NCI-H345 (cell line): ENCODE measurements around the gene RAB1B.
"Not testable (repeated sequence)": the region's sequence is repeated elsewhere in the genome, so short reads cannot be mapped to it uniquely, and the experiment has no call there.

Source experiments
- DNase-seq: peaks from one replicate; lab custom pipeline; 2025; lab: John Stamatoyannopoulos, UW

RAB1B gene

GRCh38 chr11:66239998-66240780 lies 28.2 kb upstream of the RAB1B start:
- DNase-seq, result no peak

- DNase-seq, result no peak
Observed at GRCh38 chr11:66240781-66241136, 27.7 kb upstream of the RAB1B start.

GRCh38 chr11:66242095-66242765 lies 26.2 kb upstream of the RAB1B start:
- DNase-seq, result no peak

- no peak for DNase-seq
Observed at GRCh38 chr11:66243782-66244535, 24.5 kb upstream of the RAB1B start.

GRCh38 chr11:66247295-66247694 lies 21.1 kb upstream of the RAB1B start:
- DNase-seq, result no peak

GRCh38 chr11:66247801-66248200 lies 20.6 kb upstream of the RAB1B start:
- DNase-seq, result no peak

GRCh38 chr11:66248903-66249302 lies 19.5 kb upstream of the RAB1B start:
- DNase-seq, result no peak

- no peak for DNase-seq
Observed at GRCh38 chr11:66251809-66252208, 16.6 kb upstream of the RAB1B start.

GRCh38 chr11:66253081-66253480 lies 15.4 kb upstream of the RAB1B start:
- DNase-seq, result not testable (repeated sequence)

- no peak for DNase-seq
Observed at GRCh38 chr11:66258473-66258893, 10.0 kb upstream of the RAB1B start.

GRCh38 chr11:66259225-66259624 lies 9.2 kb upstream of the RAB1B start:
- no peak for DNase-seq

- no peak for DNase-seq
Observed at GRCh38 chr11:66259956-66260355, 8.5 kb upstream of the RAB1B start.

GRCh38 chr11:66261578-66261977 lies 6.9 kb upstream of the RAB1B start:
- DNase-seq, result no peak

GRCh38 chr11:66262191-66262590 lies 6.2 kb upstream of the RAB1B start:
- no peak for DNase-seq

GRCh38 chr11:66262696-66263095 lies 5.7 kb upstream of the RAB1B start:
- DNase-seq, result no peak

GRCh38 chr11:66263231-66263630 lies 5.2 kb upstream of the RAB1B start:
- DNase-seq, result no peak

- DNase-seq, result no peak
Observed at GRCh38 chr11:66263785-66264184, 4.7 kb upstream of the RAB1B start.

- DNase-seq, result no peak
Observed at GRCh38 chr11:66264383-66264782, 4.1 kb upstream of the RAB1B start.

GRCh38 chr11:66264914-66265313 lies 3.5 kb upstream of the RAB1B start:
- no peak for DNase-seq

- no peak for DNase-seq
Observed at GRCh38 chr11:66265531-66266377, 2.7 kb upstream of the RAB1B start.

GRCh38 chr11:66266378-66267038 lies 1.9 kb upstream of the RAB1B start:
- no peak for DNase-seq

- no peak for DNase-seq
Observed at GRCh38 chr11:66267039-66267378, 1.4 kb upstream of the RAB1B start.
